Measurements from ENCODE around the gene FPR2.
"Not testable (repeated sequence)": the region's sequence is repeated elsewhere in the genome, so short reads cannot be mapped to it uniquely, and the experiment has no call there.

The FPR2 gene, protein sequence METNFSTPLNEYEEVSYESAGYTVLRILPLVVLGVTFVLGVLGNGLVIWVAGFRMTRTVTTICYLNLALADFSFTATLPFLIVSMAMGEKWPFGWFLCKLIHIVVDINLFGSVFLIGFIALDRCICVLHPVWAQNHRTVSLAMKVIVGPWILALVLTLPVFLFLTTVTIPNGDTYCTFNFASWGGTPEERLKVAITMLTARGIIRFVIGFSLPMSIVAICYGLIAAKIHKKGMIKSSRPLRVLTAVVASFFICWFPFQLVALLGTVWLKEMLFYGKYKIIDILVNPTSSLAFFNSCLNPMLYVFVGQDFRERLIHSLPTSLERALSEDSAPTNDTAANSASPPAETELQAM

GRCh38 chr19:51760697-51761356, at the start of gene FPR2:
Gene FPR2, plus strand, starts transcription at chr19:51761180. Its CDS starts 7,479 bp downstream, at chr19:51768659.
- no peak for DNase-seq (ENCODE audit: extremely low read depth in 1 of 2, low read depth in 1 of 2)

GRCh38 chr19:51711702-51712101, 49.3 kb upstream of the FPR2 start:
- DNase-seq (ENCODE audit: extremely low read depth in 1 of 2, low read depth in 1 of 2), result no peak

- DNase-seq (ENCODE audit: extremely low read depth in 1 of 2, low read depth in 1 of 2), result no peak
Measured at GRCh38 chr19:51712461-51713081, 48.4 kb upstream of the FPR2 start.

- no peak for DNase-seq (ENCODE audit: extremely low read depth in 1 of 2, low read depth in 1 of 2)
Measured at GRCh38 chr19:51713319-51714285, 47.4 kb upstream of the FPR2 start.

- no peak for DNase-seq (ENCODE audit: extremely low read depth in 1 of 2, low read depth in 1 of 2)
Measured at GRCh38 chr19:51714848-51715247, 46.1 kb upstream of the FPR2 start.

GRCh38 chr19:51715850-51716249, 45.1 kb upstream of the FPR2 start:
- DNase-seq (ENCODE audit: extremely low read depth in 1 of 2, low read depth in 1 of 2), result no peak

DNA sequence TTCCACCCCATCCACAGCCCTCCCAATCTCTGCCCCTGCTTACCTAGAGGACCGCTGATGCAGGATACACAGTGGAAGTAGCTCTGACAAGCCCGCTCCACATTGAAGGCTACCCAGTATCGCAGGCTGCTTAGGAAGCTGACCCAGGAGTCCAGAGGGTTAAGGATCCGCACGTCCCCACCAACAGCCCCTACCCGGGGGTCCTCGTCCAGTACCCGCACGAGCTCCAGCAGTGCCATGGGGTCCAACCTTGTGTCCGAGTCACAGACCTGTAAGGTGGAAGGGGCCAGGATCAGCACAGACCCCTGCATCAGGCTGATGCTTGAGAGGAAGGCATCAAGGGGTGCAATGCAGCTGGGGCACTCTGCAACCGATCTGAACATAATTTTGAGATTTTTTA, 44.1 kb upstream of the FPR2 start:
- DNase-seq (ENCODE audit: extremely low read depth in 1 of 2, low read depth in 1 of 2), result no peak

DNA sequence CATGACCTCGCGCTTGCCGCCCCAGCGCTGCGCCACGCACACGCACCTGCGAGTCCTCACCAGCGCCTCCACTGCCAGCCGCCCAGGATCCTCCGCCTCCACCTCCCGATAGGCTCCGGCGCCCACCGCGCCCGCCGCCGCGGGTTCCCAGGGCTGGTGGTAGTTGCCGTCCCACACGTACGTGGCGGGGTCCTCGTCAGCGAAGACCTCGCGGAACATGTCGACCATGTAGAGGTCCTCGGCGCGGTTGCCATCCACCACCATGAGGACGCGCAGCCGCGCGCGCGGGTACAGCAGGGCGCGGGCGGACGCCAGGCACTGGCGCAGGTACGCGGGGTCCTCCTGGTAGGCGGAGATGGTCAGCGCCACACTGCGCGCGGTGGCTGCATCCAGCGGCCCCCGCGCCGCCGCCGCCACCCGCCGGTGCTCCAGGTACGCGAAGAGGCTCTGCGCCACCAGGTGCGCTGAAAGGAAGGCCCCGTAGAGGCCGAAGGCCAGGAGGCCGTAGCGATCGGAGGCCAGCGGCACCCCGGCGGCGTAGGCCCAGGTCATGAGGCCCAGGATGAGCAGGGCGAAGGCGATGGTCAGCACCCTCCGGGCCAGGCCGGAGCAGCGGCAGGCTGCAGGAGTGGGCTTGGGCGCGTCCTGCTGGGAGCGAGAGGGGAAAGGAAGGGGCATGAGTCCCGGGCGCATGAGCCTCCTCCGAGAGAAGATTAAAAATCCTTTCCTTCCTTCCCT, 41.6 kb upstream of the FPR2 start:
- DNase-seq (ENCODE audit: extremely low read depth in 1 of 2, low read depth in 1 of 2), result no peak

DNA sequence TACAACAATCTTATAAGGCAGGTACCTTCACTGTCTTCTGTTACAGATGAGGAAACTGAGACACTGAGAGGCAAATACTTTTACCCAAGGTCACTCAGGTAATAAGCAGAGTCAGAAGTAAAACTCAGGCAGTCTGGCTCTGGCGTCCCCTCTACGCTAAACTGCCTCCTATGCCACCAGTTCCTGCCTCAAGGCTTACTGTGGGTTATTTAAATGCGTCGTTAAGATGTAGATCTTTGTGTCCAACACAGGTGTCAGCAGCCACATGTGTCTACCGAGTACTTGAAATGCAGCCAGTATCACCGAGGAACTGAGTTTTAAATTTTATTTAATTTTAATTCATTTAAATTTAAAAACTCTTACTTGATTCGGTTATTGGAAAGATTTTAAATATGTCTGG, 39.1 kb upstream of the FPR2 start:
- DNase-seq (ENCODE audit: extremely low read depth in 1 of 2, low read depth in 1 of 2), result no peak

DNA sequence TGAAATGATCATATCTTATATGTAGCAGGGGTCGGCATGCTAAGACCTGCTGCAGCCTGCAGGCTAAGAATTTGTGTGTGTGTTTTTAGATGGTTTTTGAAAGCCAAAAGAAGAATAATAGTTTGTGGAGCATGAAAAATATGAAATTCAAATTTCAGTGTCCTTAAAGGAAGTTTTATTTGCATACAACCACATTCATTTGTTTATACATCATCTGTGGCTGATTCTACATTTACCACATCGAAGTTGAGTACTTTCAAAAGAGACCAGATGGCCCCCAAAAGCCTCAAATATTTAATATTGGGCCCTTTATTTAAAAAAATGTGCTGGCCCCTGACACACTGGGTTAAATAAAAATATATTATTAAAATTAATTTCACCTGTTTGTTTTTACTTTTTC, 38.5 kb upstream of the FPR2 start:
- DNase-seq (ENCODE audit: extremely low read depth in 1 of 2, low read depth in 1 of 2), result no peak

DNA sequence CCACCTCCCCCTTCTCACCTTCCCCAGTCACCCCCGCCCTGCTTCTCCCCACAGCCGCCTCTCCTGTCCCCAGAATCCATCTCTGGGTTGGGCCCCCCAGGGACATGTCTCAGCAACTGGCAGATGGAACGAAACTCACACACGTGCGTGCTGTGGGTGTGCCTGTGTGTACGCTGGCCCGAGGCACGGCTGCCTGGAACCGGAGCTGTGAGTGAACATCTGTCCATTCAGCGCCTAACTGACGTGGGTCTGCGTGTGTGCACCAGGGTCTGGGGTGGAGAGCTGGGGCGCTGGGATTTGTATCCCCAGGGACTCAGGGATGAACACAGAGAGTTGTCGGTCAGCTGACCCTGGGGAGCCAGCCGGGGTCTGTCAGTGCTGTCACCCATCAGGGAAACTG, 36.4 kb upstream of the FPR2 start:
- no peak for DNase-seq (ENCODE audit: extremely low read depth in 1 of 2, low read depth in 1 of 2)

DNA sequence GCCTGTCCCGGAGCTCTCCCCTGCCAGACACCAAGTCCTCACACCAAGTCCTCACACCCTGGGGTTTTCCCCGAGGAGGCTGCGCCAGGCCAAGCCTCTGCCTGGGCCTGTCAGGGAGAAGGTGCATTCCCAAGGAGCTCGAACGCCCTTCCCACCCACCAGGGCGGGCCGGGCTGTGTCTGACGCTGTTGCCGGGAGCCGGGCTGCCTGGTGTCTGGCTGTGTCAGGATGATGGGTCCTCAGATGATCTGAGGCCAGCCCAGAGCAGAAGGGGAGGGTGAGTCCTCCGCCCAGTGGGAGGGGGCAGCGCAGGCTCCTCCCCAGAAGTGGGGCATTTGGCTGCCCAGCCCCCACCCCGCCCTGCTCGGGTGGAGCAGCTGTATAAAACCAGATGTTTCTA, 34.9 kb upstream of the FPR2 start:
- no peak for DNase-seq (ENCODE audit: extremely low read depth in 1 of 2, low read depth in 1 of 2)

GRCh38 chr19:51727349-51727880, 33.6 kb upstream of the FPR2 start:
- no peak for DNase-seq (ENCODE audit: extremely low read depth in 1 of 2, low read depth in 1 of 2)

DNA sequence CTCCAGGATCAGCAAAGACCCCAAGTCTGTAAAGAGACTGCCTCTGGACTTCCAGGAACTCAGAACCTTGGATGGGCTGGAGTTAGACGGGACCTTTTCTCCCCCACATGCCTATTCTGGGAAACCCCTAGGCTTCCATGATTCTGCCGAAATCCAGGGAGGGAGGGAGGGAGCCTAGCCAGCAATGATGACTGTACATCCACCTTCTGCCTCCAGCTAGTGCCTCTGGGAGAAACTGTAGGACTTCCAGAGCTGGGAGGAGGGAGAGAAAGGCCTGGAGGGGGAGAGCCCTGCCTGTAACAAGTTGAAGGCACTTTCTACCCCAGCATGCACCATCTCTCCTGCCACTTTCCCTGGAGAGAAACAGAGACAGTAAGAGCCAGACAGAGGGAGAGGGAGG, 31.2 kb upstream of the FPR2 start:
- DNase-seq (ENCODE audit: extremely low read depth in 1 of 2, low read depth in 1 of 2), result no peak

DNA sequence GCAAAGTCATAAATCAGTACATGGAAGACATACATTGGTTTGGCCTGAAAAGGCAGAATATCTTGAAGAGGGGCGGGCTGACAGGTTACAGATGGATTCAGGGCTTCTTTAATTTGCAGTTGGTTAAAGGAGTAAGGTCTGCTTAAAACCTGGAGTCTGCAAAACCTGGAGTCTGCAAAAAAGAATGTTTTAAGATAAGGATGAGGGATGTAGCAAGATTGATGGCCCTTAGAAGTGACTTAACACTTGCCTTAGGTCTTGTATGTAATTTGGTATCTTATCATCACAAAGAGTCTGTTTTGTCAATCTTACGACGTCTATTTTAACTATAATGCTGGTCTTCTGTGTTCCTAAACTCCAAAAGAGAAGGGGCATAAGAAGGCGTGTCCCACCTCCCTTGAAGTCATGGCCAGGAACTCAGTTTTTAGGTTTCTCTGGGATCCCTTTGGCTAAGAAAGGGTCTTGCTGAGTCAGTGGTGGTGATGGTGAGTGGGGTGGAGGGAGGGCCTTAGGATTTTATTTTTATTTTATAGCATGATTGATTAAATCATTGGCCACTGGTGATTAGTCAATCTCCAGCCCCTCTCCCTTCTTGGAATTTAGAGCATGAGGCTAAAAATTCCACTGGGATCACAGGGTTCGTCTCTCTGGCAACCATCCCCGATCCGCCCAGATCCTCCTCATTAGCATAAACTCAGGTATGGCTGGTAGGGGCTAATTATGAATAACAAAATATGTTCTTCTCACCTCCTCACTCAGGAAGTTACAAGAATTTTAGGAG, 27.0 kb upstream of the FPR2 start:
- DNase-seq (ENCODE audit: extremely low read depth in 1 of 2, low read depth in 1 of 2), result no peak

- DNase-seq (ENCODE audit: extremely low read depth in 1 of 2, low read depth in 1 of 2), result no peak
Measured at GRCh38 chr19:51735759-51736449, 25.1 kb upstream of the FPR2 start.

DNA sequence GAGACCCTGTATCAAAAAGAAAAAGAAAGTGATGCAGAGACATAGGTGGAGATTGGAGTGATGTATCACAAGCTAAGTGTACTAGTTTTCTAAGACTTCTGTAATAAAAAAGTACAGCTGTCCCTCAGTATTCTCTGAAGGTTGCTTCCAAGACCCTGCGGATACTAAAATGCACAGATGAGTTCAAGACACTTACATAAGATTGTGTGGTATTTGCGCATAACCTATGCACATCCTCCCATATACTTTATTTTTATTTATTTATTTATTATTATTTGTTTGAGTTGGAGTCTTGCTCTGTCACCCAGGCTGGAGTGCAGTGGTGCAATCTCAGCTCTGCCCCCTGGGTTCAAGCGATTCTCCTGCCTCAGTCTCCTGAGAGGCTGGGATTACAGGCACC, 23.6 kb upstream of the FPR2 start:
- no peak for DNase-seq (ENCODE audit: extremely low read depth in 1 of 2, low read depth in 1 of 2)

- DNase-seq (ENCODE audit: extremely low read depth in 1 of 2, low read depth in 1 of 2), result no peak
Measured at GRCh38 chr19:51737924-51738323, 23.1 kb upstream of the FPR2 start.

- not testable (repeated sequence) for DNase-seq (ENCODE audit: extremely low read depth in 1 of 2, low read depth in 1 of 2)
Measured at GRCh38 chr19:51738523-51738922, 22.5 kb upstream of the FPR2 start.

Measured in activated CD8-positive, alpha-beta memory T cell treated with anti-CD3 and anti-CD28 coated beads for 1 hour (primary cell).